GM12864 (cell line): ENCODE measurements around the gene PALLD.

Experiments used
- DNase-seq: peaks from one replicate; pipeline ENCODE4 v3.0.0-alpha.2; 2011; ENCODE audit warnings: low read depth
- H3K4me3 ChIP-seq: 2 replicates; pipeline ENCODE4 v1.5.1; 2011; ENCODE audit warnings: mild to moderate bottlenecking, low read depth, low read length, control low read depth
- TF ChIP-seq, protein P1 (sequence below): IDR thresholded peaks from 2 replicates; pipeline ENCODE4 v1.5.1; 2011; ENCODE audit warnings: low read depth, mild to moderate bottlenecking, moderate library complexity, low read length, control low read depth, inconsistent platforms; ENCODE audit errors: missing control alignments

PALLD gene

DNA sequence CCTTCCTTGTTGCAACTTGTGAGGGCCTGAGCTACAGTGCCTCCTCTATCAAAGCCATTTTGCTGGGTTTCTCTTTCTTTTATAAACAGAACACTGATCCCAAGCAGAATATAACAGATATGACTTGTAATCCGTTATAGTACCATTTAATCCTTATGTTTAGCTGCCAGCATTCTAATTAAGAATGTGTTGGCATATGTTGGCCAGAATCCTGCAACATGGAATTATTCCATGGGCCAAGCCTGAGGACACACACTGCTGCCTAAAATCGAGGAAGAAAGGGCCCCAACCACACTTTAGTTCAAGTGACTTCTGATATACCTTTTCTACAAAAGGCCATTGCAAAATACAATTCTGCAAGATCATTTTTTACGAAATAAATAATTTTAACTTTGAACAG, 28.0 kb downstream of the PALLD start:
- DNase-seq: no peak
- TF ChIP-seq, protein P1, sequence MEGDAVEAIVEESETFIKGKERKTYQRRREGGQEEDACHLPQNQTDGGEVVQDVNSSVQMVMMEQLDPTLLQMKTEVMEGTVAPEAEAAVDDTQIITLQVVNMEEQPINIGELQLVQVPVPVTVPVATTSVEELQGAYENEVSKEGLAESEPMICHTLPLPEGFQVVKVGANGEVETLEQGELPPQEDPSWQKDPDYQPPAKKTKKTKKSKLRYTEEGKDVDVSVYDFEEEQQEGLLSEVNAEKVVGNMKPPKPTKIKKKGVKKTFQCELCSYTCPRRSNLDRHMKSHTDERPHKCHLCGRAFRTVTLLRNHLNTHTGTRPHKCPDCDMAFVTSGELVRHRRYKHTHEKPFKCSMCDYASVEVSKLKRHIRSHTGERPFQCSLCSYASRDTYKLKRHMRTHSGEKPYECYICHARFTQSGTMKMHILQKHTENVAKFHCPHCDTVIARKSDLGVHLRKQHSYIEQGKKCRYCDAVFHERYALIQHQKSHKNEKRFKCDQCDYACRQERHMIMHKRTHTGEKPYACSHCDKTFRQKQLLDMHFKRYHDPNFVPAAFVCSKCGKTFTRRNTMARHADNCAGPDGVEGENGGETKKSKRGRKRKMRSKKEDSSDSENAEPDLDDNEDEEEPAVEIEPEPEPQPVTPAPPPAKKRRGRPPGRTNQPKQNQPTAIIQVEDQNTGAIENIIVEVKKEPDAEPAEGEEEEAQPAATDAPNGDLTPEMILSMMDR: no peak

DNA sequence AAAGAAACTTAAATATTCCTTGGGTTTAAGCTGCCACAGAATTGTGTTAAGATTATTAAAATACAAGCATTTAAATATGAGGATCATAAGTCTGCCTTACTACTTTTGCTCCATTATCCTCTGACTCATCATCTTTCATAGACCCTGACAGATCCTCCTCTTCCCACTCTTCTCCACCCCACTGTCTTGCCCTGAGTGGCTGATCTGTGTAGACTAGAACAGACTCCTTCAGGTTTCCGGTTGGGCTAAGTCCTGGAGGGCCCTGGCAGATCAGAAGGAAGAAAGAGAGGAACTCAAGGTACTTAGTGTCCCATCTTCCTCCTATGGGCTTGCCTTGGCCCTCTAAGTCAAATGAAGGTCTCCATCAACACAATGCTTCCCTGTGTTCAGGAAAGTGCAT, 30.7 kb downstream of the PALLD start:
- TF ChIP-seq, protein P1: no peak
- DNase-seq: no peak
- no peak overlapping the region for H3K4me3 ChIP-seq

More for the DNA sequence above, 28.0 kb downstream of the PALLD start:
- H3K4me3 ChIP-seq: no peak overlapping the region

DNA sequence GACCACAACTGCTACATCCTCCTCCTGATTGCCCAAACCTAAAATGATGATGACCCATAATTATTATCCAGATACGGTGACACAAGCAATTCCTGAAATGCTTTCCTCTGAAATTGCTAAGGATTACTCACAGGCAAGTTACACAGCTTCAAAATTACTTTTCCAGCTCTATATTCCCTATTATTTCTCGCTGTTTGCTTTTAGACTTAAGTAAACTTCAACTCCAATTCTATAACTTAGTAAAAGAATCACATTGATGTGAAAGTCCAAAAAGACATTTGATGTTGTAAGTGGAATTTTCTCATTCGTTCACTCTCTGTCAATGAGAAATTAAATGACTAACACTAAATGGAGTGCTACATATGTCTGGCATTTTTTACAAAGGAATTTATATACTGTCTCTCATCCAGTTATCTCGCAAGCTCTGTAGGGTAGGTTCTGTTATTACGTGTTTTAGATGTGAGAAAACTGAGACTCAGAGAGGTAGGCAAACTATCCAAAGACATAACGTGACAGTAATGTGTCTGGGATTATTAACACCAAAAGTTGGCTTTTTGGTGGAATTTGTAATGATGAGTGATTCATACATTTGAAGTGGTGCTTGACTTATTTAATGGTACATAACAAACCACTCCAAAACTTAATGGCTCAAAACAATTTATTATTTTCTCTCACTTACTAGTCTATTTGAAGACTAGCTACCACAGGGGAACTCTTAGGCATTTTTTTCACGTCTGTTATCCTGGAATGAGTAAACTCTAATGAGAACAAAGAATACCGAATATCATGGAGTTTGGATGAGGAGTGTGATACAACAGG, 31.5 kb downstream of the PALLD start:
- no peak overlapping the region for H3K4me3 ChIP-seq
- no peak for DNase-seq
- TF ChIP-seq, protein P1: no peak

DNA sequence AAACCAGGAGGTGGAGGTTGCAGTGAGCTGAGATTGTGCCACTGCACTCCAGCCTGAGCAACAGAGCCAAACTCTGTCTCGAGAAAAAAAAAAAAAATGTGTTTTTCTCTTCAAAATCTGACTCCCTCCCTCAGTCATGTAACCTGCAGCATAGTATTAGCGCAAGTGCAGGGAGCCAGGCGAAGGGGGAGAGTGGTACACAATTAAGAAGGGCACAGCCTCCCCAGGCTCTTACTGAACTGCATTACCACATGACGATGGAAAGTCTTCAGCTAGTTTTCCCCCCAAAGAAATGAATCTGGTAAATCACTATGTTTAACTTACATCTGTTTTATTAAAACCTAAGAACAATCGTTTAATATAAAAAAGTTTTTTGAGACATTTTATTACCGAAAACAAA, 32.4 kb downstream of the PALLD start:
- no peak overlapping the region for H3K4me3 ChIP-seq
- TF ChIP-seq, protein P1: no peak
- DNase-seq: no peak

DNA sequence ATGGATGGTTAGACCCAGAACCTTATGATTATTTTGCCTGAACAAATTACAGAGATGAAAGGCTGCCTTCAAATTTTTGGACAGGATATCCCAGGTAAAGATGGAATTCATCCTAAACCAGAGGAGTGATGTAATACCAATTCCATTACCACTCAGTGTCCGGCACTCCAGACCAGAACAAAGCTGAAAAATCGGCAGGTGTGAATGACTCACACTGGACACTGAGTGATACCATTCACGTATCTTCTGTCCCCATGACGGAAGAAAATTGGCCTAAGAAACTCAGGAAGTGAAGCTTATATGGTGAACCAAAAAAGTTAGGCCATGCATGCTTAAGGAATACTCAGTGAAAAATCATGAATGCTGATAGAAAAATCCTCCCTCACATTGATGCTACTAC, 34.5 kb downstream of the PALLD start:
- TF ChIP-seq, protein P1: no peak
- H3K4me3 ChIP-seq: no peak overlapping the region
- DNase-seq: no peak

DNA sequence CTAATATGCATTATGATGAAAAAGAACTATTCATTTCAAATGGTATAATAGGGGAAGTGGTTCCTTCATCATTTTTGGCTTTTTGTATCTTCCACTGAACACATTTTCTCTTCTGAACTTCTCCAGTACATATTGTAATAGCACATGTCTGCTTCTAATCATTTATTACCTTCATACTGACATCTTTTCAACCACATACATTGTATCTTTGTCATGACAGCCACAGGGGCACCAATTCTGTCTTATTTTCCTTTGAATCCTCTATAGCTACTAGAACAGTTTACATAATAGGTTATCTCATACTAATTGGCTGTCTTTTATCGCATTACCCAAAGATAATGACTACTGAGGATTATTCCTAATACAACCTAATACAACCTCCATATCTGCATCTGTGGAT, 37.7 kb downstream of the PALLD start:
- no peak for DNase-seq
- TF ChIP-seq, protein P1: no peak
- no peak overlapping the region for H3K4me3 ChIP-seq

DNA sequence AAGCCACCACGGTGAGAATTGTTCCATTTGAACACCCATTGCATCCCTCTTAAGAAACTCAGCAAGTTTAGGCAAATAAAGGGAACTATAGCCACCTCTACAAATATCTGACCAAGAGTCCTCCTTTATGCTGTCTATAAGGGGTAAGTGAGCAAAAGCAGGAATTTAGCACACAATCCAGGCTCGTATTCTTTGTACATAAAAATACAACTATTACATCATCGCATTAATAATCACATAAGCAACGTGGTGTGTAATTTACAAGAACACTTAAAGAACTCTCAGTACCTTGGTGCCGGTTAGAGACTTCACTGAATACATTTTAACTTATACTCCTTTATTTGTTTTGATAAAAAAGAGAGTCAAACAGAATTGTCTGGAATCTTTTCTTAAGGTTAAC, 38.8 kb downstream of the PALLD start:
- DNase-seq: no peak
- no peak overlapping the region for H3K4me3 ChIP-seq
- TF ChIP-seq, protein P1: no peak
